ENCODE measurements around the gene RANBP3. TPM values are rescaled to one million over a fixed set of nuclear protein-coding genes. Genes with fewer than 3 reads are reported as not detected.
A peak's percentile ranks its signal among the peaks of the same experiment; 100 is the strongest.

The RANBP3 gene
- total RNA-seq, 4 donors from 2014 or later: 55.6 to 85.0 (median 78.0) TPM

GRCh38 chr19:5969476-5969875 lies 8.5 kb downstream of the RANBP3 start:
- no peaks in the 10 kb centered on the region for H3K27me3 ChIP-seq
- H3K9me3 ChIP-seq: no peaks in the 10 kb centered on the region
- H3K4me3 ChIP-seq: no peak overlapping the region
- peaks cover 15% of the 10 kb centered on the region for H3K36me3 ChIP-seq
- 83% methylated on average over 7 of the region's 8 CpGs for WGBS
- peak overlapping the region; percentile 69 for H3K27ac ChIP-seq
- peaks cover 60% of the 10 kb centered on the region for H3K4me1 ChIP-seq
- TF ChIP-seq POLR2AphosphoS5 (IDR thresholded peaks at IDR 0.05): no peak
- no peak for TF ChIP-seq CTCF (IDR thresholded peaks at IDR 0.05)
- no peak for TF ChIP-seq POLR2A (IDR thresholded peaks at IDR 0.05)
- no peak for TF ChIP-seq EP300 (IDR thresholded peaks at IDR 0.05)
- peak in 1 of 2 donors; percentile 45 for DNase-seq (ENCODE audit: low spot score in 2 of 2)

- Histone ChIP-seq H3K27ac (peak overlapping the region; percentile 69), H3K4me1 (peaks cover 54% of the 10 kb centered on the region), H3K4me3 (no peak overlapping the region), H3K36me3 (peaks cover 7% of the 10 kb centered on the region), H3K9me3 (no peaks in the 10 kb centered on the region), H3K27me3 (no peaks in the 10 kb centered on the region)
- WGBS: 36% methylated on average over 16 of the region's 18 CpGs
- TF ChIP-seq CTCF (IDR thresholded peaks at IDR 0.05) (no peak), EP300 (IDR thresholded peaks at IDR 0.05) (no peak), POLR2AphosphoS5 (IDR thresholded peaks at IDR 0.05) (no peak), POLR2A (IDR thresholded peaks at IDR 0.05) (no peak)
- peak in 1 of 2 donors; percentile 52 for DNase-seq (ENCODE audit: low spot score in 2 of 2)
These were observed 9.2 kb downstream of the RANBP3 start for GRCh38 chr19:5968431-5969373.

- H3K4me3 ChIP-seq: no peak overlapping the region
- peak in 1 of 2 donors; percentile 75 for DNase-seq (ENCODE audit: low spot score in 2 of 2)
- no peaks in the 10 kb centered on the region for H3K9me3 ChIP-seq
- H3K4me1 ChIP-seq: peaks cover 58% of the 10 kb centered on the region
- 3% methylated on average over 10 of the region's 10 CpGs for WGBS
- peaks cover under 1% of the 10 kb centered on the region for H3K36me3 ChIP-seq
- TF ChIP-seq CTCF (IDR thresholded peaks at IDR 0.05) (peak; percentile 65 to 88), EP300 (IDR thresholded peaks at IDR 0.05) (no peak), POLR2AphosphoS5 (IDR thresholded peaks at IDR 0.05) (peak in 1 of 3 donors; percentile 15)
- H3K27ac ChIP-seq: peak overlapping the region; percentile 69
- H3K27me3 ChIP-seq: no peaks in the 10 kb centered on the region
These were observed 9.9 kb downstream of the RANBP3 start for GRCh38 chr19:5967994-5968430.

GRCh38 chr19:5967571-5967970 lies 10.4 kb downstream of the RANBP3 start:
- Histone ChIP-seq H3K4me3 (no peak overlapping the region), H3K4me1 (peaks cover 61% of the 10 kb centered on the region), H3K27me3 (no peaks in the 10 kb centered on the region), H3K36me3 (no peaks in the 10 kb centered on the region), H3K9me3 (no peaks in the 10 kb centered on the region), H3K27ac (no peak overlapping the region)
- TF ChIP-seq CTCF (IDR thresholded peaks at IDR 0.05) (no peak), POLR2AphosphoS5 (IDR thresholded peaks at IDR 0.05) (no peak), EP300 (IDR thresholded peaks at IDR 0.05) (no peak), POLR2A (IDR thresholded peaks at IDR 0.05) (no peak)
- 36% methylated on average over 7 of the region's 7 CpGs for WGBS
- peak in 1 of 2 donors; percentile 41 for DNase-seq (ENCODE audit: low spot score in 2 of 2)

GRCh38 chr19:5966941-5967340 lies 11.0 kb downstream of the RANBP3 start:
- Histone ChIP-seq H3K4me3 (no peak overlapping the region), H3K9me3 (no peaks in the 10 kb centered on the region), H3K27me3 (no peaks in the 10 kb centered on the region), H3K36me3 (no peaks in the 10 kb centered on the region), H3K27ac (no peak overlapping the region), H3K4me1 (peaks cover 61% of the 10 kb centered on the region)
- no peak for TF ChIP-seq POLR2A (IDR thresholded peaks at IDR 0.05)
- TF ChIP-seq POLR2AphosphoS5 (IDR thresholded peaks at IDR 0.05): no peak
- TF ChIP-seq EP300 (IDR thresholded peaks at IDR 0.05): no peak
- TF ChIP-seq CTCF (IDR thresholded peaks at IDR 0.05): no peak
- no peak for DNase-seq (ENCODE audit: low spot score in 2 of 2)
- WGBS: 80% methylated on average over 9 of the region's 9 CpGs
